H1 (cell line): ENCODE results near the gene CCDC107. TPM values are rescaled to one million over a fixed set of nuclear protein-coding genes. Genes with fewer than 3 reads are reported as not detected.
"Not testable (repeated sequence)": the region's sequence is repeated elsewhere in the genome, so short reads cannot be mapped to it uniquely, and the experiment has no call there.

Source experiments
- CTCF ChIA-PET: fragments of 300-600 bp; sonication (Branson Sonifier 250); formaldehyde crosslinking; loops from one replicate; lab custom pipeline; 2021; ENCODE audit not compliant: partially characterized antibody; lab: Charles Lee
- POLR2A ChIA-PET: fragments of 300-600 bp; sonication (Branson Sonifier 250); formaldehyde crosslinking; loops from one replicate; lab custom pipeline; 2021; ENCODE audit warnings: inconsistent platforms; ENCODE audit not compliant: partially characterized antibody; lab: Charles Lee
- DNase-seq, 2 experiments: peaks; one replicate each; pipeline versions ENCODE4 v3.0.0 to v3.0.0-alpha.2; 2010 to 2022; ENCODE audit warnings: low spot score in 2 of 2, low read depth in 1 of 2, mixed read lengths in 1 of 2
- FAIRE-seq: peaks from 2 replicates; lab custom pipeline; 2011; peaks lifted over from hg19 to GRCh38; lab: Jason Lieb, UNC
- H2AFZ ChIP-seq: 2 replicates; pipeline ENCODE4 v1.8.1; 2012; ENCODE audit warnings: low read length, inconsistent platforms
- H2AK5ac ChIP-seq: 2 replicates; pipeline ENCODE4 v1.6.1; 2013; ENCODE audit warnings: low read depth, low read length
- H2BK120ac ChIP-seq: replicated peaks from 2 replicates; pipeline ENCODE3; 2013; ENCODE audit warnings: low read depth, low read length, inconsistent platforms
- H2BK12ac ChIP-seq: 2 replicates; pipeline ENCODE4 v1.6.1; 2013; ENCODE audit warnings: low read depth, low read length
- H2BK15ac ChIP-seq: 2 replicates; pipeline ENCODE4 v1.6.1; 2013; ENCODE audit warnings: low read length
- H2BK20ac ChIP-seq: 2 replicates; pipeline ENCODE4 v1.6.1; 2013; ENCODE audit warnings: low read length
- H2BK5ac ChIP-seq: 2 replicates; pipeline ENCODE4 v1.6.1; 2013; ENCODE audit warnings: low read depth, low read length
- H3K14ac ChIP-seq: 2 replicates; pipeline ENCODE4 v1.6.1; 2013; ENCODE audit warnings: inconsistent platforms; ENCODE audit not compliant: insufficient read length
- H3K18ac ChIP-seq: 2 replicates; pipeline ENCODE4 v1.6.1; 2013; ENCODE audit warnings: low read length; ENCODE audit errors: extremely low read depth
- H3K23ac ChIP-seq: 2 replicates; pipeline ENCODE4 v1.6.1; 2013; ENCODE audit warnings: inconsistent platforms; ENCODE audit not compliant: insufficient read length
- H3K23me2 ChIP-seq: 2 replicates; pipeline ENCODE4 v1.6.1; 2013; ENCODE audit warnings: low read depth, low read length
- H3K27ac ChIP-seq: 2 replicates; pipeline ENCODE4 v1.6.1; 2011; ENCODE audit warnings: low read depth, low read length, inconsistent platforms
- H3K27me3 ChIP-seq, 4 experiments: replicated peaks in 1 of 4; 1 replicate in 1 of 4; 2 replicates in 3 of 4; pipeline versions ENCODE4 v1.6.1 to v1.8.1; 2011 to 2013; ENCODE audit warnings: low read length in 3 of 4, mild to moderate bottlenecking in 3 of 4, inconsistent platforms in 2 of 4, mixed read lengths in 2 of 4, moderate library complexity in 1 of 4; ENCODE audit not compliant: control insufficient read depth in 3 of 4, insufficient read depth in 3 of 4; ENCODE audit errors: extremely low read depth in 1 of 4
- H3K36me3 ChIP-seq, 4 experiments: 2 replicates each; pipeline versions ENCODE4 v1.6.1 to v1.8.1; 2011 to 2013; ENCODE audit warnings: mild to moderate bottlenecking in 4 of 4, low read length in 3 of 4, moderate library complexity in 2 of 4, control low read depth in 1 of 4, inconsistent platforms in 1 of 4; ENCODE audit not compliant: insufficient read depth in 4 of 4, control insufficient read depth in 2 of 4
- H3K4ac ChIP-seq: replicated peaks from 2 replicates; pipeline ENCODE3; 2013; ENCODE audit warnings: low read length, low read depth, mixed read lengths, inconsistent platforms; ENCODE audit not compliant: insufficient read length
- H3K4me1 ChIP-seq, 4 experiments: replicated peaks in 1 of 4; 1 replicate in 1 of 4; 2 replicates in 3 of 4; pipeline versions ENCODE4 v1.6.1 to v1.8.1; 2011 to 2013; ENCODE audit warnings: low read length in 3 of 4, inconsistent platforms in 2 of 4, mixed read lengths in 1 of 4; ENCODE audit not compliant: insufficient read depth in 4 of 4, control insufficient read depth in 3 of 4
- H3K4me2 ChIP-seq, 2 experiments: 2 replicates each; pipeline versions ENCODE4 v1.6.1 to v1.8.1; 2011 to 2013; ENCODE audit warnings: low read depth in 2 of 2, low read length in 2 of 2, control low read depth in 1 of 2, inconsistent platforms in 1 of 2, mild to moderate bottlenecking in 1 of 2; ENCODE audit not compliant: insufficient read depth in 1 of 2
- H3K4me3 ChIP-seq, 4 experiments: fragments of 200-600, 300-600 bp in 1 of 4; sonication (generic), shearing (Covaris generic), sonication (Bioruptor Twin) in 1 of 4; 2 replicates each; pipeline versions ENCODE4 v1.5.1 to v1.8.1; 2011 to 2016; ENCODE audit warnings: low read length in 4 of 4, low read depth in 3 of 4, control low read depth in 2 of 4, inconsistent platforms in 2 of 4, mild to moderate bottlenecking in 2 of 4, mixed read lengths in 1 of 4, moderate library complexity in 1 of 4; ENCODE audit not compliant: insufficient read depth in 2 of 4; ENCODE audit errors: extremely low read depth in 1 of 4
- H3K56ac ChIP-seq: replicated peaks from 2 replicates; pipeline ENCODE3; 2013; ENCODE audit warnings: low read depth, mild to moderate bottlenecking, mixed read lengths, low read length, inconsistent platforms; ENCODE audit not compliant: insufficient read length
- H3K79me1 ChIP-seq: 2 replicates; pipeline ENCODE4 v1.6.1; 2013; ENCODE audit warnings: low read depth, low read length, control low read depth
- H3K79me2 ChIP-seq, 2 experiments: 2 replicates each; pipeline versions ENCODE4 v1.6.1 to v1.8.1; 2012 to 2013; ENCODE audit warnings: low read length in 2 of 2, mild to moderate bottlenecking in 2 of 2, inconsistent platforms in 1 of 2; ENCODE audit not compliant: insufficient read depth in 2 of 2, control insufficient read depth in 1 of 2
- H3K9ac ChIP-seq, 4 experiments: replicated peaks in 1 of 4; 1 replicate in 1 of 4; 2 replicates in 3 of 4; pipeline versions ENCODE4 v1.6.1 to v1.8.1; 2011 to 2013; ENCODE audit warnings: low read depth in 3 of 4, low read length in 3 of 4, control low read depth in 2 of 4, mild to moderate bottlenecking in 2 of 4, moderate library complexity in 2 of 4, inconsistent platforms in 1 of 4; ENCODE audit errors: extremely low read depth in 1 of 4
- H3K9me3 ChIP-seq, 2 experiments: 2 replicates each; pipeline versions ENCODE4 v1.6.1 to v1.8.1; 2012 to 2013; ENCODE audit warnings: mild to moderate bottlenecking in 2 of 2, moderate library complexity in 2 of 2, control low read depth in 1 of 2, inconsistent platforms in 1 of 2, low read depth in 1 of 2, low read length in 1 of 2, mixed read lengths in 1 of 2; ENCODE audit not compliant: insufficient read depth in 2 of 2
- H4K20me1 ChIP-seq, 2 experiments: replicated peaks in 1 of 2; 2 replicates each; pipeline versions ENCODE3 to v1.8.1; 2011 to 2013; ENCODE audit warnings: inconsistent platforms in 2 of 2, low read length in 2 of 2, mild to moderate bottlenecking in 1 of 2; ENCODE audit not compliant: insufficient read depth in 2 of 2, control insufficient read depth in 1 of 2
- H4K5ac ChIP-seq: 2 replicates; pipeline ENCODE4 v1.6.1; 2013; ENCODE audit warnings: low read length, low read depth, mixed read lengths, inconsistent platforms; ENCODE audit not compliant: insufficient read length
- H4K8ac ChIP-seq: 2 replicates; pipeline ENCODE4 v1.8.0; 2013; ENCODE audit warnings: mild to moderate bottlenecking, moderate library complexity, low read length, inconsistent platforms; ENCODE audit not compliant: insufficient read depth; ENCODE audit errors: extremely low read depth
- H4K91ac ChIP-seq: replicated peaks from 2 replicates; pipeline ENCODE3; 2013; ENCODE audit warnings: low read length, mixed read lengths, inconsistent platforms; ENCODE audit not compliant: insufficient read length
- RBBP5 ChIP-seq: IDR thresholded peaks from 2 replicates; pipeline ENCODE4 v1.7.1; 2012; ENCODE audit warnings: low read depth, mild to moderate bottlenecking, inconsistent platforms, low read length, moderate library complexity, borderline replicate concordance
- SP2 ChIP-seq: IDR thresholded peaks from 2 replicates; pipeline ENCODE4 v1.6.1; 2012; ENCODE audit warnings: mild to moderate bottlenecking, low read length, inconsistent platforms
- WGBS, 2 experiments: shearing (Covaris generic) in 1 of 2; methylation state at CpG; one replicate each; pipeline versions ENCODE4 v1.1.6 to v1.1.7; 2013 to 2015; ENCODE audit warnings: low lambda C conversion rate in 2 of 2, mixed read lengths in 2 of 2, inconsistent platforms in 1 of 2, low coverage in 1 of 2, missing lambda C conversion rate in 1 of 2; ENCODE audit not compliant: insufficient replicate concordance in 2 of 2, insufficient coverage in 1 of 2, insufficient read length in 1 of 2; ENCODE audit errors: extremely low coverage in 1 of 2, missing lambda C conversion rate in 1 of 2; 5-methylcytosine and 5-hydroxymethylcytosine counted together
- polyA plus RNA-seq, 7 experiments: library from polyadenylated mRNA; depleted of rRNA in 3 of 7; stranded (reverse) in 5 of 7; unstranded in 2 of 7; fragments of >200 nt in 5 of 7; fragments of 200-250 nt in 2 of 7; gene quantifications; 1 replicate in 5 of 7; 2 replicates in 1 of 7; 4 replicates in 1 of 7; pipeline versions ENCODE4 v1.2.1 to v1.2.3, GENCODE V29; 2011 to 2013; ENCODE audit warnings: missing spikeins in 2 of 7, mixed read lengths in 2 of 7
- total RNA-seq: library from RNA; stranded (reverse); fragmentation: NEBNext Ultra II Directional; extraction: Animal tissue kit (Norgen Biotek cat#: 25700); gene quantifications from 2 replicates; pipeline ENCODE4 v1.2.1, GENCODE V29; 2021

The CCDC107 gene
- total and polyA plus RNA-seq, 2 of the 8 experiments (the other 6 are each of a cell fraction or from before 2014, with no cell fraction given), result 8.2 to 9.0 TPM

GRCh38 chr9:35611230-35611797 is 46.8 kb upstream of the CCDC107 start (continued):
- no peak for TF ChIP-seq RBBP5
- no peak for TF ChIP-seq SP2

GRCh38 chr9:35612066-35612465 is 46.0 kb upstream of the CCDC107 start:
- not testable (repeated sequence) for H2BK5ac ChIP-seq, FAIRE-seq, H2AK5ac ChIP-seq, H2BK20ac ChIP-seq, H3K18ac ChIP-seq, H4K5ac ChIP-seq, H3K4me3 ChIP-seq, H3K4ac ChIP-seq, H3K9me3 ChIP-seq, H3K27ac ChIP-seq, H3K4me1 ChIP-seq, H3K56ac ChIP-seq, H3K79me2 ChIP-seq, H3K9ac ChIP-seq, H2BK120ac ChIP-seq, H3K23me2 ChIP-seq, H4K20me1 ChIP-seq, DNase-seq, H3K79me1 ChIP-seq, H3K4me2 ChIP-seq, H3K23ac ChIP-seq, H2BK12ac ChIP-seq, H4K8ac ChIP-seq, H4K91ac ChIP-seq, H3K27me3 ChIP-seq, H2AFZ ChIP-seq, H3K14ac ChIP-seq, H2BK15ac ChIP-seq
- CTCF ChIA-PET, result interaction anchor here (0.9 to 6.1 kb wide), 27 partner anchors 8 to 309 kb away, joined by 3 to 47 read pairs (median 7); partner anchors contain the start of genes ARHGEF39, CCDC107, CREB3 and RMRP
- WGBS, 2 experiments, result 87% methylated on average over 4 of the region's 4 CpGs; no CpG with 5 or more reads in 1 of the 2 experiments
- H3K36me3 ChIP-seq, result peaks cover 3 to 12% (median 9%) of the 10 kb centered on the region in 4 experiments; a peak in 5 of 8 replicates
- POLR2A ChIA-PET, result interaction anchor here (0.8 to 1.6 kb wide), 6 partner anchors 12 to 77 kb away, joined by 3 to 5 read pairs (median 4); partner anchors contain the start of genes CCDC107 and RMRP
